ENCODE measurements around the gene DYSF.

The DYSF gene

DNA sequence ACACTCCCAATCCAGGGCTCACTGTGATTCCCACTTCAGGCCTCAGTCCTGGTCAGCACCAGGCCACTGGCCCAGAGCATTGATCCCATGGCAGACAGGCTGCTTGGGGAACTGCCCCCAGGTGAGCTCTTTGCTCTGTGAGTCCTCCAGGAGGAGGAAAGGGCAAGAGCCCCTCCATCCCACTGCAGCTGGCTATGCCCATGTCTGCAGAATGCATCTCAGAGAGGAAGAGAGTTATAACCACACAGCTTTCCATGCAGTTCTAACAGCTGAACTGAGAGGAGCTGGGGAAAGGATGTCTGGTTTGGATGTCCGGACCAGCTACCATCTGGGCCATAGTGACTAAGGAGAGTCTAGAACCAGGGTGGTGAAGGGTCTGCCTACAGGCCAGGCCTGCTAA lies 230.3 kb downstream of the DYSF start:
- DNase-seq, result no peak

DNA sequence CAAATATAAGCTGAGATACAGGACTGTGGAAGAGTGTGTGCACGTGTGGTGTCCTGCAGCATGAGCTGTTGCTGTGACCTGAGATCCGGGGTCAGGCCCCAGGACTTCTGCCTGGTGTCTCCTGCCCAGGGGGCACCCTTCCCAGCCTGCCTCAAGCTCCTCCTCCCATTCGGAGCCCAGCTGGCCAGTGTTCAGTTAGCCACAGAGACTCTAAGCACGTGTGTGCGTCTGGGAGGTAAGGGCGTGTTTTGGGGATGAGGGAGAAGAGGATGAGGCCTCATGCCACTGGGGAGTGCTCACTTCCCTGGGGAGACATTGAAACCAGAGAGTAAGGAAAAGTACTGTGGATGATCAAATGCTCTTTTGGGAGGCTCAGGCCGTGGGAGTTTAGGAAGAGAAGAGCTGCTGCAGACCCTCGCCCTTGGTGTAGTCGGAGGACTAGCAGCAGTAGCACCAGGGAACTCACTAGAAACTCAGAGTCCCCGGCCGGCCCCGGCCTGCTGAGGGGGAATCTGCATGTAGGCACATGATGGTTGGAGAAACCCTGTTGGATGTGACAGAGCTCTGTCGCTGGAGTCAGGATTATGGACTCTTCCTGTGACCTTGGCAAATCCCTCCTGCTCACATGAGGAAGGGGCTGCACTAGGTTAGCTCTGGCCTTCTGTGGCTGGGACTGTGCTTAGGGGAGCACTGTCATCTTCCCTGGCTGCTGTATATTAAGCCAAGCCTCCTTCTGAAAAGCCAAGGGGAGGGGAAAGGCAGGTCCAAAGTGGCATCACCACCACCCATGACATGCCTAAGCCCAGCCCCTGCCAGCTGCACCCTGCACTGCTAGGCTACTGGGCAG lies 231.1 kb downstream of the DYSF start:
- no peak for DNase-seq

DNA sequence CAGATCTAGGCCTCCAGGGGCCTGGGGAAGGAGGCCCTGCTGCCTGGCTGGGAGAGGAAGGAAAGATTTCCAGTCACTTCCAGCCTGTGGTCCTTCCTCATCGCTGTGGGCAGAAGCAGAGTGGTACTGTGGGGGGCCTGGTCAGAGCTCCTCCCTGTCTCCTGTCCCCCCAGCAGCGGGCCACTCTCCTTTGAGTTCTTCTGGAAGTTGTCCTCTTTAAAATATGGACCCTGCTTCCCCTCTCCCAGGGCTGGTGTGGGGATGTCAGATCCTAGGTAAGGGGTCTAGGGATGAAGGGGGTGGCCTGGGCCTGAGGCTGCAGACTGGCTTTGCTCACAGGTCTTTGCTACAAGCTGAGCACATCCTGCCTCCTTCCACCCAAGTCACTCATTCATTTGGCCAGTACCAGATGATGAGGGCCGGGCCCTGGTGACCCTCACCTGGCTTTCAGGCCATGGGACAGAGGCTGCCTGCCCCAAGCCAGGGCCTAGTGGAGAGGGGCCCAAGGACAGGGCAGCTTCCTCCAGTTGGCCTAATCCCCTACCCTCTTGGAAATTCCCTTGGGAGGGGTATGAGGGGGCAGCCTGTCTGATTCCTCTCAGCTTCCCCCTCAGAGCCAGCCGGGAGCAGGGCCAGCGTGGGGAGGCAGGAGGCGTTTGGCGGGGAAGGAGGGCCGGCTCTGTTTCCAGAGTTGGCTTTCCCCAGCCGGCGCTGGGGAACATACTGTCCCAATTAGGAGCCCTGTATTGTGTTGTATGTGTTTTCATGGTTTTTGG lies 231.9 kb downstream of the DYSF start:
- no peak for DNase-seq

DNA sequence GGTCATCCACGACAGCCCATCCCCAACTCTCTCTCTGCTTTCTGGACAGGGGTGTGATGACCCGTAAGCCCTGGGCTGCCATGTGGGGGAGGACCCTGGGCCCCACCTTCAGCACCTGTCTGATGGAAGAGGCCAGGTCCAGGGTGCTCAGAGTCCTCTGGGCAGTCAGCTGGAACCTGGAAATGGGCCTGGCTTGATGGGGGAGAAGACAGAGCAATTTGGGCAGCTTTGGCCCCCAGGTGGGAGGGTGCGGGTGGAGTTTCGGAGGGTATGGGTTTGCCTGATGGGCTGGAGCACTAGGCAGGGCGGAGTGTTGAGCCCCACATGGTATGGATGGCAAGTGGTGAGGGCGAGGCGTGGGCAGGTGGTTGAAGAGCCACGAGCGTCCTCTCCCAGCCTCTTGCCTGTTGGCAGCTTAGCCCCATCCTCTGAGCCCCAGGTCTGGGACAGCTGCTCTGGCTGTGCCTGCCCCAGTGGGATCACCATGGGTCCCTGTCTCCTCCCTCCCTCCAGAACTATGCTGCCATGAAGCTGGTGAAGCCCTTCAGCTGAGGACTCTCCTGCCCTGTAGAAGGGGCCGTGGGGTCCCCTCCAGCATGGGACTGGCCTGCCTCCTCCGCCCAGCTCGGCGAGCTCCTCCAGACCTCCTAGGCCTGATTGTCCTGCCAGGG lies 232.7 kb downstream of the DYSF start:
- no peak for DNase-seq

DNA sequence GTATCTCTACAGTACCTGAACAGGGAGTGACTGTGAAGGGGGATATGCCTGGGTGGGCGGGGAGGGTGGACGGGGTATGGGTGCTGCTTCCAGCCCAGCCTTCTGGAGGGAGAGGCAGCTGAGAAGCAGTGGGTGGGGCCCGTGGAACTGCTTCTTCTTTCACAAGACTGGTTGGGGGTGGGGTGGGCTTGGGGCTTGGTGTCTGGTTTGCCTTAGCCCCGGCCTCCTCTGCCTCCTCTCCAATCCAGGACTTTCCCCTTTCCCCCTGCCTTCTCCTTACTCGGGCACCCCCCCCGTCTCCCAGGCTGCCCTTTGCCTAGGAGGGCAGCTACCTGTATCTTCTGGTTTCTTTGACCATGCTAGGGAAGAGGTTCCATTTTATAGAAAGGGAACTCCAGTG lies 233.4 kb downstream of the DYSF start:
- no peak for DNase-seq

DNA sequence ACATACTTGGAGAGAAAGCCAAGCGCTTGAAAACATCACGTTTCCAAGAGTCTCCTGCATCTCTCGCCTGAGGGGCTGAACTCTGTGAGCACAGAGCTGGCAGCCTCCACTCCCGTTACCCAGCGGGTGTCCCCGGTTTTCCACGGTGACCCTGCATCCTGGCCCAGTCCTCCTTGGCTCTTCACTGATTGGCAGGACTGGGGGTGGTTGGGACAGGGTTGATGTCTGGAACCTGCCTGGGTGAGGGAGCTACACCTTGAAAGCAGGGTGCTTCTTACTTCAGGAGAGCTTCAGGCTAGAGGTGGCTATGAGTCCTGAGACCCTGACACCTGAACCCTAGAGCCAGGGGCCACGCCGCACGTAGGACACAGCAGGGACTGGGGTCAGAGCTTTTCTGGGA lies 234.1 kb downstream of the DYSF start:
- DNase-seq, result no peak

DNA sequence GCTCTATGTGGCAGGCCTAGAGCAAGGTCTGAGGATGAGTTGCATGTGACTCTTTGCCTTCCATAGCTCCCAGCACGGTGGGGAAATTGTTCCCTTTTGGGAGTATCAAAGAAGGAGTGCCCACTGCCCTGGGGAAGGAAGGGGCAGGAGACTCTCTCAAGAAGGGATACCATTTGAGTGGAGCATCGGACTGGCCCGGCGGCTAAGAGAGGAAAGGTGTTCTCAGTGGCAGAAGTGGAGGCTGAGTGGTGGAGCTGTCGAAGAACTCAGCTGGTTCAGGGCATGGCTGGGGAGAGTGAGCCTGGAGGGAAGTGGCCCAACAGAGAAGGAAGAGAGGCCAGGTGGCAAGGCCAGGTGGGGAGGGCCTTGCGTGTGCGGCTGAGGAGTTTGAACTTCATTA lies 235.2 kb downstream of the DYSF start:
- DNase-seq, result no peak

DNA sequence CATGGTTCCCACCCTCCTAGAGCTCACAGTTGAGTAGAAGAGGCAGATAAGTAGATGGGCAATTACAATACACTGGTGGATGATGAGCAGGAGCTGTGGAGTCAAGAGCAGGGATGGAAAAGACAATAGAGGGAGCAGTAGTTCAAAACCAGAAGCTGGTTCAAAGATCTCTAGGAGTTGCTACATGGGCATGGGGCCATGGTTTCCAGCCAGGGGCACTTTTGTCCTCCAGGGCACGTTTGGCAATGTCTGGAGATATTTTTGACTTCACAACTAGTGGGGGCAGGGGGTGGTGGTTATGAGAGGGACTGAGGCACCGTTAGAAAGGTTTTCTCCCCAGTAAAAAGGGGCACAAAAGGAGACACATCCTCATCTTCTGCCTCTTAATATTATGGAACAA lies 236.0 kb downstream of the DYSF start:
- DNase-seq, result no peak

DNA sequence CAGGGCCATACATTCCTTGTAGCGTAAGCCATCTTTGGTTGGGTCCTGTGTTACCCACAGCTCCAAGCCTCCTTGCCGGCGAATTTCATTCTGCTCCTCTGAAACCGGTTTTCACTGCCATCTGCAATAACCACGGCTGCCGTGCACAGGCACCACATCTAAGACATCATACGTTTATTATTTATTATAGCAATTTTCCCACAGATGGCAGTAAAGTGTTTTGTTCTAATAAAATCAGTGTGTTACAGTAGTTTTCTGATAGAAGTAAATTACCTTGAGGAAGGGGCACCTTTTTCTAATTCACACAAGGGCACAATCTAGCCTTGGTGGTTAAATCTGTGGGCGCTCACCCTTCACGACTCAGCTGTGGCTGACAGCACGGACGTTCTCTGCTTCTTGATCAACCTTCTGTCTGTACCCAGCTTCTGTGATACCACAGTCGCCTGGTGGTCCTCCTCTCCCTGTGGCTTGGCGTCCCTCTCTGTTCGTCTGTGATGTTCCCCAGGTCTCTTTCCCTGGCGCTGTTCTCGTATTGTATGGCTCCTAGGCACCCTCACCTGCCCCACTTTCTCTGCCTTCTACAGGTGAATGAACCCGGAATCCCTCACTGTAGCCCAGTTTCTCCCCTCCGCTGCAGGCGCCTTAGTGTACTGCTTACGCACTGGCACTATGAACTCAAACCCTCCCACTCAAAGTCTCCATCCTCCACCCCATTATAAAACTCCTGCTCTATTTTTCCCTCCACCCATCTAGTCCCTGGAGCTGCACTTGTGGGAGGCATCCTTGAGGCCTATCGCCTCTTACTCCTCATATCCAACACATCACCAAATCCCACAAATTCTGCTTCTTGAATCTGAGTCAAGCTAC lies 236.8 kb downstream of the DYSF start:
- peak; percentile 8 for DNase-seq

DNA sequence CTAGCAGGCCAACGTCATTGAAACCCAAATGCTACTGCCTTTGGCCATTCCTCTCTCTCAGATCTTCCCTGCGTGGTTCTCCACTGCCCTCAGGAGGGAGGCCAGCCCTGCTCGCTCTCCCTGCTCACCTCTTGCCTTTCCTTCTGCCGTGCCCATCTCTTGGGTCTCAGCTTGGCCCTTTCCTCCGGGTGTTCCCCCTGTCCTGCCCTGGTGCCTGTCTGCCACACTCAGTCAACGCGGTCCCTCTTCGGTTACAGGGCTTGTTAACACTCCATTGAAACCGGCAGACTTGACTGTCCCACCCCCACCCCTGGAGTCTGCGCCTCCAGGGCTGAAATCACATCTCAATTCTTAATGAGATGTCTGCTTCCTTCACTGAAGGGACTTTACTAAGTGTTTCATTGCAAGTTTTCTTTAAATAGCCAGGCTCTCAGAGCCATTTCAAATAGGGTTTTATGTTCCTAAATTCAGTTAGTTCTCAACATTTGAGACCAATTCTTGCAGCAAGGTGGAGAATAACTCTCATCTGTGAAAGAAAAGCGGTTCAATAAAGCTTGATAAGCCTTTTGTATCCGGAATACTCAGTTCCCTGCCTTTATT lies 237.6 kb downstream of the DYSF start:
- no peak for DNase-seq

DNA sequence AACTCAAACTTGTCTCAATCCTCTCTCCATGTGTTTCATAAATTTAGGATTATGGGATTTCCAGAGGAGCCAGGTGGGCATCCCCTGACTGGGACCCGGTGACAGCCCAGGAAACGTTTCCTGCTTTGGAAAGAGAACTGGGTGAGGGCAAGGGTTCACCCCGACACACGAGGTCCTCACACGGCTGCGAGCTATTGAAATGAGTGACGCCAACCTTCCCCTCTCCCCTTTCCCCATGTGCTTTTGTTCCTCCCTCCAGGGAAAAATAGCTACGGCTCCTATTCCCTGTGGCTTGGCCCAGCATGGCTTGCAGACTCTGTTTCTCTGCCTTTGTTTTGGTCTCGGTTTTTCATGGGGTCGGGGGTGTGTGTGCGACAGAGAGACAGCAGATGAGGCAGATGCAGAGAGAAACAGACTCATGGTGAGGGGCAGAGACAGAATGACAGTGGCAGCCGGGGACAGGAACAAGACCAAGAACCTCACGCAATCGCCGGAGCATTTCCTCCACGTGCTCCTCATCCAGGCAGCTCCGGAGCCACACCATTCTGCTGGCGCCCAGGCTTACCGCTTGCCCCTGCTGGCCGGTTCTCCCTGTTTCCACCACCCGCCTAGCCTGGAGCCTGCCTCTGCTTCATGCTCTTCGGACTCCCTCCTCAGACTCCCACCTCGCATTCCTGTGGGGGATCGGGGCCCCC lies 238.5 kb downstream of the DYSF start:
- DNase-seq, result peak; percentile 29

DNA sequence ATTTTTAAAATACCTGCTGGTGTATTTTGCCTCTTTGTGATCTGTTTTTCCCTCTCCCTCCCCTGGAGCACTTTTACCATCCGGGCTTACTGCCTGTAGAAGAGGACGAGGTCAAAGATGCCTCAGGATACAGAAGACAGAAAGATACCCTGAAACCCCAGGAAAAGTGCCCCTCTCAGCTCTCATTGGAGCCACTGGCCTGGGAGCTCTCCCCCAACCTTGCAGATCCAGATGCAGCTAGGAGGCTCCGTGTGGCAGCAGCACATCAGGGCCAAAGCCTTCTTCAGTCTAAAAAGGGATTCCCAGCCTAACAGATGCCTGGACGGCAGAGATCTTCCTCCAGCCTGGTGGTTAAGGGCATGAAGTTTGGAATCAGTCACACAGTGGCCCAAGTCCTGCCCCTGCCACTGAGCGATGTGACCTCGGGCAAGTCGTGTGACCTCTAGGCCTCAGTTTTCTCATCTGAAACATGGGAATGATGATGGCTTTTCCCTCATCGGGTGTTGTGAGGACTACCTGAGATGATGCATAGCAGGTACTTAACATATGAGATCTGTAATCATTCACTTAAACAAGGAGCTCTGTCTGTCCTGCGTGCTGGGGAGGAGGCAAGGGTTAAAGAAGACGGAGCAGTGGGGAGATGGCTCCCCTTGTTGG lies 239.4 kb downstream of the DYSF start:
- no peak for DNase-seq

DNA sequence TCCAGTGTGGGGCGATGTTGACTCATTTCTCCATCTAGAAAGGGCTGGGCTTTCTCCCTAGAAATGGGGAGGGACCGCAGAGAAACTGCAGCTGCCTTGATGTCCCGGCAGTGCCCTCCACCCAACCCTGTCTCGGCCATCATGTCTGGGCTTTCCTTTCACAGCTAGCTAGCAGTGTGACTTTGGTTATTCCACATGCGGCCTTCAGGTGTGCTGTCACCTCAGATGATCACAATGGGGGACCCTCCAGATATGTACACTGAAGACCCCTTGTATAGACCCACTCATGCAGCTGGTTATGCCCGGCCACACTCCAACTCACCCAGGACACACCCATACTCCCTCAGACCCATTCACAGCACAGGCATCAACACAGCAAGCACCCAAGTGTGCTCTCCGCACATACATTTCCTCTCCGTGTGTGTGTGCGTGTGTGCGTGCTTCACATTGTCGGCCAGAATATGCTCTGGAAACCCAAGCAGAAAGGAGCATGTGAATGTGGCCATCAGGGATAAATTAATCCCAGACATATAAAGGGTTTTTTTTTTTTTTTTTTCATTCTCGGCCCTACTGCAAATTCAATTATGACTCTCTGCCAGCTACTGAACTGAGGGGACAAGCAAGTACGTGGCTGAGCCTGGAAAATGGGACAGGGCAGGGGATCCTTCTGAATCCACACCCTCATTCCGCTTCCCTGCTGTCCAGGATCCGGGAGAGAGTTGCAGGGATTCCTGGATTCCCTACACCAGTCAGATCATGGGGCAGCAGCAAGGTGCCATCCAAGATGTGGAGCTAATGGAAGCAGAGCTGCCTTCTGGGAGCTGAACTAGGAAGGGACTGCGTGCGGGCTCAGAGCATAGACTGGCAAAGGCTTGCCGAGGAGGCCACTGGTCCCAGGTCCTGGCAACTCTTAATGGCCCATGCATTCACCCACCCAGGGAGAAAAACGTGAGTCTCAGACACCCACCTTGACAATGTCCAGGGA lies 240.2 kb downstream of the DYSF start:
- DNase-seq, result peak; percentile 44

DNA sequence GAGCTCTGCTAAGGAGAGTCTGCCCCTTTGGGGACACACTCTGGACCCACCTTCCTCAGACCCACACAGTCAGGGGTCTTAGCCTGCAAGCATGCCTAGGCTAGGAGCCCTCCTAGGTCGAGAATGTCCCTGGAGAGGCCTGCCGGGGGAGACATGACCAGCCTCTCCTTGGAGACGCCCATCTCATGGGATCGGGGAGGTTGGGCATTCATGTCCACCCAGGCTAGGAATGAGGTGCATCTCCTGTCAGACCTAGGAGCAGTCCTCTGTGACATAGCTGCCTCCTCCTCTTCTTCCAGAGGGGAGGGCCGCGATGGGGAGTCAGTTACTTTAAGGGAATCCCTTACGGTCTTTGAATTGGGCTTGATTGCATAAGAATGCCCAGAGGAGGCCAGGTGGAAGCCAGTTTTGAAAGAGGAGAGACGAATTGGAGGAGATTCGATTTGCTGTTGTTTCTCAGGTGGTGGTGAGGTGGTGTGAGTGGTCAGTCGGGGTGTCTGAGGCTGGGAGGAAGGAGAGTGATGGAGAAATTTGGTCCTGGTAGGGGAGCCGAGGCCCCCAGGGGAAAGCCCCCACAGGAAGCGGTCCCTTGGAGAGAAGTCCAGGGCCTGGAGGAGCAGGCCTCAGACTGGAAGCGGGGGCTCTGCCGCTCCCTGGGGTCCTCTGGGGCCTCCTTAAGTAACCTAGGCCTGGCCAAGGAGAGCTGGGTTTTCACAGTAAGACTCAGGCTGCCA lies 241.3 kb downstream of the DYSF start:
- DNase-seq, result no peak

DNA sequence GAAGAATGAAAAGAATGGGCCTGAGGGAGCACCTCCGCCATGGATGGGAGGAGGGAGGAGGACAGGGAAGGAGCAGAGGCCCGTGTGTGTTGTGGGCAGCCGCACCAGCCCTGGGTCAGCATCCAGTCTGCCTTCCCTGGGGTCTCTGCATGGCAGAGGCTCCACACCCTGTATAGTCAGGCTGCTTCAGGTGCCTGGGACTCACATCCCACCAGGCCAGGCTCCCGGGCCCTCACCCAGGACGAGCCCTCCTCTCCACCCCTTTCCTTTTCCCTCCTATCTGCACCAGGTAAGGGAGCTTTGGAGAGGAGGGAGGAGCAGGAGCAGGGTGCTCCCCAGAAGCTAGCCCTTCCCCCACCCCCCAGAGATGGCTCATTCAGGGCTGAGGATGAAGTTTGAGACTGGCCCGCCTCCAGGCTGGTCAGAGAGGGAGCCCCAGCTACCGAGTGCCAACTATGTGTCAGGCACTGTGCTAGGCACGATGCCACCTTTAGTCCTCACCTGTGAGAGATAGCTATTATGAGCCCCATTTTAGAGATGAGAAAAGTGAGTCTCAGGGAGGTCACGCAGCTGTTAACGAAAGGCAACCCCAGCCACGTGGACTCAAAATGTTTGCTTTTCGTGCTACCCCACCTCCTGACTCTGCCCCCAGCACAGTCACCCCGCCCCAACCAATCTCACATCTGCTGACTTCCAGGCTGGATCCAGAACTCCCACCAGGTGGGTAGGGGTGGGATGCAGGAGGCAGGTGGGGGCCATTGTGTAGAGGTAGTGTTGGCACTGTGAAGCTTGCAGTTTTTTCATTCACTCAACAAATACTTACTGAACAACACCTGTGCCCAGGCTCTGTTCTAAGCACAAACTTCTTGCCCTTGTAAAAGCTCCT lies 242.1 kb downstream of the DYSF start:
- no peak for DNase-seq

DNA sequence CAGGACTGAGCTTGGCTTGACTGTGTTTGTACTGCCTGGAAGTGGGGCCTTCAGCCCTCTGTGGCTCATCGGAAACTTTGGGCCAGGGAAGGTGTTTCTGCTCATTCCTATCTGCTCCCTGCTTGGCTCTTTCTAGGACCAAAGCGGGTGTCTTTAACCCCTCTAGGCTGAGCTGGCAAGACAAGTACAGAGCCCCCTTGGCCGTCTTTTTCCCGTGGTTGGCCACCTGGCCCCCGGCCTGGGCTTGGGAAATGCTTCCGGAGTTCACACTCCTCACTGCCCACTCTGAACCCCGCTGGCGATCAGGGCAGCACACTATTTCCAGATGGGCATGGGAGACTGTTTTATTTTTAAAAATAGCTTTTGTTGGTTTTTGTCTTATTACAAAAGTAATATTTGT lies 243.0 kb downstream of the DYSF start:
- DNase-seq, result no peak

DNA sequence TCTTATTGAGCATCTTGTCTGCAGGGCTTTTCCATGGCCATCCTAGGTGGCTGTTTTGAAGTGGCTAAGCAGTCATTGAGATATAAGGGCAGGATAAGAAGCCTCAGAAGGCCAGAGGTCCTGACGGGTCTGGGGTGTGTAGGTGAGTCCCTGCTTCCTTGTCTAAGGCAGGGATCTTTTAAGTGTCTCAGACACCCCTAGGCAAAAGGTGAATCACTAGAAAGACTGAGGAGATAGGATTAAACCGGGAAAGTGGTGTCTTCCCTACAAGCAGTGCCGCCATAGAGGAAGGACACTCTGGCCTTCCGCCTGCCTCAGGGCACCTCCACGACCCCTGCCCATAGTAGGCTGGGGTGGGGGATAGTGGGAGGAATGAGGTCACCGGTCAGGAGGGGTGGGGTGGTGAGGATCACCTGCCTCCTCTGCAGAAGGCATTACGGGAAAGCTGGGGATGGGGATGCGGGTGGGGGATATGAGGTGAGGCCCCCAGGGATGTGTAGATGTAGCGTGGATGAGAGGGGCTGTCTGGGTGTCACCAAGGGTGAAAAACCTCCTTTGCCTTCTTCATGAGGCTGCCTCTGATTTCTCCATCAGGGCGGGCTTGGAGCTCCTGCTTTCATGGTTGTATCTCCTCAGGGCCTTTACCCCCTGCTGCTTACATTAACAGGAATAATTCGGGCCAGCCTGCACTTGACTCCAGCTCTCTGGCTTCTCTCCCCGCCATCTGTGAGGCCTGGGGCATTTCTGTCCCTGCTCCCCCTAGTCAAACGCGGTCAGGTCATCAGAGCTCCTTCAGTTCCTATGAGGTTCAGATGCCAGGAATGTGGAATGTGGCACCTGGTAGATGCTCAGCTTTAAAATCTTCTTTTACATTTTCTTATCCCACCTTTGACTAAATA lies 244.0 kb downstream of the DYSF start:
- no peak for DNase-seq

All from fibroblast of upper back skin (primary cell).